ENCODE data around the gene DLX6.

- TF ChIP-seq CTCF (IDR thresholded peaks at IDR 0.05; ENCODE audit: low read depth, low read length), result no peak
- TF ChIP-seq EZH2phosphoT487 (IDR thresholded peaks at IDR 0.05; ENCODE audit: low read depth), result no peak
These were observed 17.6 kb upstream of the DLX6 start for GRCh38 chr7:96987719-96988118.

Measured in OCI-LY3 (cell line).